ENCODE results near the gene FAM83F.

- TF ChIP-seq BHLHE40 (IDR thresholded peaks at IDR 0.05; ENCODE audit: borderline replicate concordance) (no peak), FOXM1 (IDR thresholded peaks at IDR 0.05; ENCODE audit: borderline replicate concordance) (no peak), FOXK2 (IDR thresholded peaks at IDR 0.05) (no peak), ARNT (IDR thresholded peaks at IDR 0.05) (no peak), TARDBP (IDR thresholded peaks at IDR 0.05) (no peak)
Observed at GRCh38 chr22:40039482-40040115, 44.8 kb downstream of the FAM83F start.
